Peyer's patch (tissue), 4 donors: ENCODE results near the gene GARIN5B. TPM values are rescaled to one million over a fixed set of nuclear protein-coding genes. Genes with fewer than 3 reads are reported as not detected.
A peak's percentile ranks its signal among the peaks of the same experiment; 100 is the strongest.

ENCODE experiments used
- DNase-seq, 3 donors: peaks; one replicate each; pipeline ENCODE4 v3.0.0-alpha.2; 2017 to 2019
- H3K27ac ChIP-seq, 4 donors: fragments of 200-600 bp; sonication (generic); one replicate each; pipeline ENCODE4 v1.5.1; 2016 to 2019
- H3K27me3 ChIP-seq, 2 donors: fragments of 200-600 bp; sonication (generic); one replicate each; pipeline ENCODE4 v1.5.1; 2019
- H3K36me3 ChIP-seq, 3 donors: fragments of 200-600 bp; sonication (generic); one replicate each; pipeline ENCODE4 v1.5.1; 2016 to 2019
- H3K4me1 ChIP-seq, 4 donors: fragments of 200-600 bp; sonication (generic); one replicate each; pipeline ENCODE4 v1.5.1; 2016 to 2019
- H3K4me3 ChIP-seq, 4 donors: fragments of 200-600 bp; sonication (generic); 1 replicate in 3 of 4; 2 replicates in 1 of 4; pipeline ENCODE4 v1.5.1; 2016 to 2019; ENCODE audit warnings: mild to moderate bottlenecking in 1 of 4
- H3K9me3 ChIP-seq, 4 donors: fragments of 200-600 bp; sonication (generic); one replicate each; pipeline ENCODE4 v1.5.1; 2016 to 2019; ENCODE audit warnings: mild to moderate bottlenecking in 1 of 4
- POLR2A ChIP-seq, 2 donors: fragments of 450-650 bp; IDR thresholded peaks; one replicate each; pipeline ENCODE4 v1.5.1; 2017; ENCODE audit warnings: antibody characterized with exemption in 2 of 2, mild to moderate bottlenecking in 2 of 2, moderate library complexity in 2 of 2
- total RNA-seq, 4 donors: library from RNA; depleted of rRNA; stranded (reverse); fragments of >200 nt; gene quantifications; one replicate each; pipeline ENCODE4 v1.1.0, GENCODE V29; 2016
- TF ChIP-seq, protein P1 (sequence below), 6 experiments: fragments of 450-650 bp in 4 of 6; fragments of 200-600 bp in 2 of 6; sonication (generic) in 1 of 6; IDR thresholded peaks; one replicate each; pipeline ENCODE4 v1.5.1; 2017 to 2019; ENCODE audit warnings: antibody characterized with exemption in 6 of 6, mild to moderate bottlenecking in 3 of 6, moderate library complexity in 1 of 6

The GARIN5B gene
- total RNA-seq, 4 donors from 2014 or later = not detected

DNA sequence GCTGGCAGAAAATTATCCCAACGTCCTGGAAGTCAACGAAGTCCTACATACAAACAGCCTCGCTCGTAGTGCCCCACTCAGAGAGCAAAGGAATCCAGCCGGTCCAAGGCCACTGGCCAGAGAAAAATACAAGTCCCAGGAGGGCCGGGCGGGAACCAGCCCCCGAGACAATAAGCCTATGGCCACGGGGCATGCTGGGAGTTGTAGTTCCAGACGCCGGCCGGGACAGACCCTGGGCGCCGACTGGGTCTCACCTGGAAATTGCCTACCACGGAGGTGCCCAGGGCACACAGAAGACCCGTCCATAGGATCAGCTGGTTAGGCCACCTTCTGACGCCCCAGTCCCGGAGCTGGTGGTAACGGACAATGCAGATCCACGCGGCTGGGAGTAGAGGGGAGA is 43.3 kb downstream of the GARIN5B start:
- Histone ChIP-seq H3K4me3 (peak overlapping the region in 1 of 4 donors; percentile 46), H3K27me3 (no peaks in the 10 kb centered on the region), H3K27ac (no peak overlapping the region), H3K36me3 (peaks cover 0 to 39% (median 0%) of the 10 kb centered on the region in 3 donors), H3K9me3 (no peaks in the 10 kb centered on the region), H3K4me1 (peaks cover 0 to 14% (median 0%) of the 10 kb centered on the region in 4 donors)
- no peak for DNase-seq
- TF ChIP-seq POLR2A (IDR thresholded peaks at IDR 0.05) = no peak
- TF ChIP-seq, protein P1, sequence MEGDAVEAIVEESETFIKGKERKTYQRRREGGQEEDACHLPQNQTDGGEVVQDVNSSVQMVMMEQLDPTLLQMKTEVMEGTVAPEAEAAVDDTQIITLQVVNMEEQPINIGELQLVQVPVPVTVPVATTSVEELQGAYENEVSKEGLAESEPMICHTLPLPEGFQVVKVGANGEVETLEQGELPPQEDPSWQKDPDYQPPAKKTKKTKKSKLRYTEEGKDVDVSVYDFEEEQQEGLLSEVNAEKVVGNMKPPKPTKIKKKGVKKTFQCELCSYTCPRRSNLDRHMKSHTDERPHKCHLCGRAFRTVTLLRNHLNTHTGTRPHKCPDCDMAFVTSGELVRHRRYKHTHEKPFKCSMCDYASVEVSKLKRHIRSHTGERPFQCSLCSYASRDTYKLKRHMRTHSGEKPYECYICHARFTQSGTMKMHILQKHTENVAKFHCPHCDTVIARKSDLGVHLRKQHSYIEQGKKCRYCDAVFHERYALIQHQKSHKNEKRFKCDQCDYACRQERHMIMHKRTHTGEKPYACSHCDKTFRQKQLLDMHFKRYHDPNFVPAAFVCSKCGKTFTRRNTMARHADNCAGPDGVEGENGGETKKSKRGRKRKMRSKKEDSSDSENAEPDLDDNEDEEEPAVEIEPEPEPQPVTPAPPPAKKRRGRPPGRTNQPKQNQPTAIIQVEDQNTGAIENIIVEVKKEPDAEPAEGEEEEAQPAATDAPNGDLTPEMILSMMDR (IDR thresholded peaks at IDR 0.05) = no peak

DNA sequence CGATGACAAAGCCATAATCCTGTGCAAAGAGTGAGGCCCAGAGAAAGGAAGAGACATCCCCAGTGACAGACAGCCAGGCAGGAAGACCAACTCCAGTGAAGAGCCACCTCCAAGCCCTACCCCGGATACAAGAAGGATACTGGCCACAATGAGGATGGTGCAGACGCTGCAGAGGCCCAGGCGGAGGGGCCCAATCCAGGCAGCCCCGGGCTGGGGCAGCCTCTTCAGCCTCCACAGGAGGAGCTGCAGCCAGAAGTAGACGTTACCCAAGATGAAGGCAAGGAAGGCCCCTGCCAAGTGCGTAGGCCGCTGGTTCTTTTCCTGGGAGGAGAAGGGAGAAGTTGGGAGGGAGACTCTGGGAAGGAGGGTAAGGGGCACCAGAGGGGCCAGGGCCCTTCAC is 46.4 kb downstream of the GARIN5B start:
- Histone ChIP-seq H3K36me3 (peaks cover 0 to 52% (median 0%) of the 10 kb centered on the region in 3 donors), H3K4me3 (no peak overlapping the region), H3K27me3 (no peaks in the 10 kb centered on the region), H3K9me3 (no peaks in the 10 kb centered on the region), H3K27ac (no peak overlapping the region), H3K4me1 (peaks cover 0 to 8% (median 0%) of the 10 kb centered on the region in 4 donors)
- no peak for TF ChIP-seq POLR2A (IDR thresholded peaks at IDR 0.05)
- TF ChIP-seq, protein P1 (IDR thresholded peaks at IDR 0.05) = no peak
- DNase-seq = no peak

DNA sequence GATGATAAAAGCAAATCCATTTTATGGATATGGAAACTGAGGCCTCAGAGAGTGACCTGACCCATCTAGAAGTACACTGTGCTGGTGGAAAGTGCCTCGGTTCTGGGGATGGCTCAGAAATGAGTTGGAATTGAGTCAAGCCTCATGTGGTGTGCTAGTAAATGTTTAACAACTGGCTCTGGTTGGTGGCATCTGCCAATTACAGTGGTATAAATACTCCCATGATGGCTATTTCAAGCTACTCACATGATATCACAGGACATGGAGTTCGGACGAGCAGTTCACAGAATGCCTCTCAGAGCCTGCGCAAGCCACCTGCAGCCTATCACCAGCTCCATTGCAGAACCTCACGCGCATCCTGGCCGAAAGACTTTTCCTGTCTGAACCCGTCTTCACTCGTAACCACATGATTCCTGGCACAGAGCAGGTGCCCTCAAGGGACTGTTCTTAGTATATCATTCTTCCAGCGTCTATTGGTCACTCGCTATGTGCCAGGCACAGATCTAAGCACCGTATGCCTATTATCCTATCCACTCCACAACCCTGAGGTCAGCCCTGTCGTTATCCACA is 47.0 kb downstream of the GARIN5B start:
- no peak for DNase-seq
- H3K27ac ChIP-seq = no peak overlapping the region
- H3K36me3 ChIP-seq = peaks cover 0 to 52% (median 0%) of the 10 kb centered on the region in 3 donors
- no peak overlapping the region for H3K4me3 ChIP-seq
- no peaks in the 10 kb centered on the region for H3K9me3 ChIP-seq
- TF ChIP-seq, protein P1 (IDR thresholded peaks at IDR 0.05) = no peak
- TF ChIP-seq POLR2A (IDR thresholded peaks at IDR 0.05) = no peak
- H3K27me3 ChIP-seq = no peaks in the 10 kb centered on the region
- H3K4me1 ChIP-seq = peaks cover 0 to 8% (median 0%) of the 10 kb centered on the region in 4 donors

DNA sequence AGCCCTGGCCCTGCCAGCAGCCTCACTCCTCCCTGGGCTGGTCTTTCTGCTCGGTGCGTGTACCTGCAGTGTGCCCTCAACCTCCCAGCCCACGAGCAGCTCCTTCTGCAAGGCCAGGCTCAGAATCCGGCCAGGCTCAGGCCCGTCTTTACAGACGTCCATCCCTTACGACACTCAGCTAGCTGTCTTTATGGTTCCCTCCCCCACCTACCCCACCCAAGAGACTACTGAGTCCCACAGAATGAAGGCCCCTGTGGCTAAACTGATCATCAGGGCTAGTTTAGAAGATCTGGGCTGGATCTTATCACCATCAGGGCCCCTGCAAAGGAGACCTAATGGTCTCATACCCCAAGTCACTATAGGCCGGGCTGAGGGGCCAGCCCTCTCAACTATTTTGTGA is 48.7 kb downstream of the GARIN5B start:
- Histone ChIP-seq H3K27me3 (no peaks in the 10 kb centered on the region), H3K4me3 (no peak overlapping the region), H3K4me1 (no peaks in the 10 kb centered on the region), H3K36me3 (peaks cover 0 to 43% (median 0%) of the 10 kb centered on the region in 3 donors), H3K27ac (no peak overlapping the region), H3K9me3 (no peaks in the 10 kb centered on the region)
- DNase-seq = no peak
- no peak for TF ChIP-seq POLR2A (IDR thresholded peaks at IDR 0.05)
- TF ChIP-seq, protein P1 (IDR thresholded peaks at IDR 0.05) = no peak

DNA sequence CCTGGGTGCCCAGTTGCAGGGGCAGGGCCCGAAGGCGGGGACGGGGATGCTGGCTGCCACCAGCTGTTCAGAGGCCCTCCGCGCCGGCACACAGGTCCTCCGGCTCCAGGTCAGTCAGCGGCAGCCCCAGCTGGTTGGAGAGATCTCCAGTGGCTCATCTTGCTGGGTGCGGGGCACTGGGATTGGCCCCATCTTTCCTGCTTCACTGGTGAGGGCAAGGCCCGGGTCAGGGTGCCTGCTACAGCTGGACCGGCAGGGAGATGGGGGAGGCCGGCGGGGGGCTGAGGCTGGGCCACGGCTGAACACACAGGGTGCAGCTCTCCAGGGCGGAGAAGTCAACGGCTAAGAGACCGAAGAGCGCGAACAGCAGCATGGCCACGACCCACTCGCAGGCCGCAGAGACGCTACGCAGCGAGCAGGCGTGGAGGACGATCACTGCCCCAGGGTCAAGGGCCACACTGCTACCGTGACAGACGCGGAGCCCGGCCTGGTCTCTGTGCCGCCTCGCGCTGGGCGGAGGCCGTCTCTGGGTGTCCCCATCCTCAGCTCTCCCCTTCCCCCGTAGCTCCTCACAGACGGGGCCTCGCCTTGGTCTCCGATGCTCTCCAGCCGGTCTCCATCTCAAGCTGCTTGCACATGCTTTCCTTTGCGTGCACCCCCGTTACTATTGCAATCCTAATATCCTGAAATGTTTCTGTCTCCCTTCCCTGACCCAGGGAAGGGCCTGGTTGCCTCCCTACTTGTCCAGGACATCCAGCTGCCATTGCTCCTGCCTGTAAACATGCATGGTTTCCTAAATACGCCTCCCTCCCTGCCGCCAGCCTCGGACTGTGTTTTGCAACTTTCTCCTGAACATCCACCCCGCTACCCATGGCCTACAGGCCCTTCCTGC is 50.2 kb downstream of the GARIN5B start:
- Histone ChIP-seq H3K4me3 (no peak overlapping the region), H3K27me3 (no peaks in the 10 kb centered on the region), H3K9me3 (no peaks in the 10 kb centered on the region), H3K4me1 (no peaks in the 10 kb centered on the region), H3K27ac (no peak overlapping the region), H3K36me3 (peaks cover 0 to 39% (median 0%) of the 10 kb centered on the region in 3 donors)
- no peak for TF ChIP-seq POLR2A (IDR thresholded peaks at IDR 0.05)
- TF ChIP-seq, protein P1 (IDR thresholded peaks at IDR 0.05) = no peak
- no peak for DNase-seq
